Motor neuron (in vitro differentiated cells): Measurements from ENCODE around the gene TCP11L2. TPM values are rescaled to one million over a fixed set of nuclear protein-coding genes. Genes with fewer than 3 reads are reported as not detected.

Experiments used
- ATAC-seq, 8 experiments: fragments of 200-7000 bp; cut with Tn5 transposase; replicated peaks in 6 of 8; 2 replicates each; pipeline ENCODE4 v1.8.0; 2021; ENCODE audit warnings: mild to moderate bottlenecking in 8 of 8, moderate library complexity in 8 of 8
- H3K27ac ChIP-seq, 2 donors: fragments of 250-450 bp; sonication (Bioruptor Pico); 2 replicates each; pipeline ENCODE4 v1.9.0; 2021; ENCODE audit warnings: antibody characterized with exemption in 2 of 2, mild to moderate bottlenecking in 2 of 2, moderate library complexity in 1 of 2
- H3K4me1 ChIP-seq, 2 donors: fragments of 250-450 bp; sonication (Bioruptor Pico); replicated peaks in 1 of 2; 2 replicates each; pipeline ENCODE4 v1.6.1; 2021; ENCODE audit warnings: antibody characterized with exemption in 2 of 2, mild to moderate bottlenecking in 2 of 2, moderate library complexity in 1 of 2
- H3K4me3 ChIP-seq, 5 donors: fragments of 250-450 bp; sonication (Bioruptor Pico); 2 replicates each; pipeline ENCODE4 v1.9.0; 2021; ENCODE audit warnings: antibody characterized with exemption in 5 of 5, mild to moderate bottlenecking in 5 of 5, moderate library complexity in 4 of 5
- WGBS, 10 experiments: fragments of 450-650 bp; shearing (Covaris generic); methylation state at CpG; one replicate each; pipeline ENCODE4 v1.0.0; 2022; 5-methylcytosine and 5-hydroxymethylcytosine counted together
- in situ Hi-C, 9 experiments: fragments of 400-800 bp; cut with MboI; loops; one replicate each; pipeline ENCODE4 v1.15.0; 2021; ENCODE audit warnings: low sequenced_read_pairs in 9 of 9, low pct_unique_long_range_greater_than_20kb in 2 of 9; ENCODE audit not compliant: unreplicated experiment in 9 of 9
- total RNA-seq, 8 experiments: library from RNA; unstranded; fragments of 300-600 nt; gene quantifications; 2 replicates each; pipeline versions ENCODE4 v1.2.3 to v1.2.4, GENCODE V29; 2022

Gene TCP11L2
- total RNA-seq, 8 experiments from 2014 or later, result 6.7 to 43.0 (median 14.2) TPM

GRCh38 chr12:106341086-106341877 lies 38.7 kb downstream of the TCP11L2 start:
- ATAC-seq, result peak in 2 of 8 experiments; percentile 6 to 38
- in situ Hi-C loops, result loop anchor here in 1 of 9 experiments (25.0 kb wide), 1 partner anchor 104 kb away; the partner anchor contains the start of gene CKAP4
- no peak overlapping the region for H3K27ac ChIP-seq
- no peak overlapping the region for H3K4me3 ChIP-seq
- WGBS, 10 experiments, result 20 to 83% (median 75%) methylated on average over 1 to 2 of the region's 2 CpGs; no CpG with 5 or more reads in 6 of the 10 experiments
- H3K4me1 ChIP-seq, result peaks cover 2 to 8% of the 10 kb centered on the region in 2 donors

DNA sequence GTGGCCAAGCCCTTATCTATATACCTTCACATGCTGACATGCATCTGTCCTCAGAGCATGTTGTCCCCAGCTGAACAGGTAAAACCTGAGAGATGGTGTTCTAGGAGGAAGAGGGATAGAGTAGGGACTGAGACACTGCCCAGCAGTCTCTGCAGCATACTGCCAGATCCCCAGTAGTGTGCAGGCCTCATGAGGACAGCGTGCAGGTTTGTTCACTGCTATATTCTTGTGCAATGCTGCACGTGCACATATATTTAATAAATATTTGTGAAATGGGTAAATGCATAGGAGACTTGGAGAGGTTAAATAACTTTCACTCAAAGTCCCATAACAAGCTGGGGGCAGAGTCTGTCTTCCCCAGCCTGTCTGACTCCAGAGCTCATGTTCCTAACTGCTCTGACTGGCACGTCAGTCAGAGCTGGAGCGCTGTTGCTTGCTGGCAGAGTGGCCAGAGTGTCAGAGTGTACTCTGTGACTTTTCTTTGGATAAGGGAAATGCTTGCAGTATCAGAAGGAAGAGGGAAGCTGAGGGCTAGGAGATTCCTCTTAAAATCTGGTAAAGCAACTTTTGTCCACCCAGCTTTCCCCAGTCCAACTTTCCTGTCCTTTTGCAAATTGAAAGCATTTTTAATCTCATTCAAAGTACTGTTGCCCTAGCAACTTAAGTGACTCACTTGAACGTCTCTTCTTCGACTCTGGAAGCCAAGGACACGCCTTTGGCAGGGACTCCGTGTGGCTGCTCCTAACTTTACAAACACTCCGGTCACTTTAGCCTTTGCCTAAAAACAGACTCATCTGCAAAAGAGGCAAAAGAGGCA lies 40.1 kb downstream of the TCP11L2 start:
- Histone ChIP-seq H3K4me1 (peaks cover 2 to 8% of the 10 kb centered on the region in 2 donors), H3K4me3 (no peak overlapping the region), H3K27ac (no peak overlapping the region)
- peak; percentile 52 to 94 (median 75) for ATAC-seq
- 0 to 80% (median 42%) methylated on average over 1 to 7 of the region's 9 CpGs; no CpG with 5 or more reads in 2 of the 10 experiments for WGBS, 10 experiments
- in situ Hi-C loops, result loop anchor here in 1 of 9 experiments (25.0 kb wide), 1 partner anchor 105 kb away; the partner anchor contains the start of gene CKAP4

DNA sequence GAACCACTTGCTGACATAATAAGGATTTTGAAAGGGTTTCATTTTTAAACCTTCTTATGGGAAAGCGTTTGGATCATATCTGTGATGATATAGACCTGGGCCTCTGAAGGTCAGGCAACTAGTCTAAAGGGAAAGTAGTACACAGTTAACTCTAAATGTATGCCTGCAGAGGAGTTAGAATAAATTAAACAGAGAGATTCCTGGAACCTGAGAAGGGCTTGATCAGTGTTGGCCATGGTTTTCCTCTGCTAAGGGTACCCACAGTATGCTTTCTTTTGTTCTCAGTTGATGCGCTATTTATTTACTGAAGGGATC lies 40.6 kb downstream of the TCP11L2 start:
- Histone ChIP-seq H3K4me1 (peaks cover 2 to 8% of the 10 kb centered on the region in 2 donors), H3K4me3 (no peak overlapping the region), H3K27ac (no peak overlapping the region)
- ATAC-seq, result peak in 5 of 8 experiments; percentile 29 to 57 (median 54)
- in situ Hi-C loops, result loop anchor here in 1 of 9 experiments (25.0 kb wide), 1 partner anchor 106 kb away; the partner anchor contains the start of gene CKAP4
- WGBS, 10 experiments, result 20 to 93% (median 80%) methylated on average over 1 to 2 of the region's 2 CpGs; no CpG with 5 or more reads in 3 of the 10 experiments

DNA sequence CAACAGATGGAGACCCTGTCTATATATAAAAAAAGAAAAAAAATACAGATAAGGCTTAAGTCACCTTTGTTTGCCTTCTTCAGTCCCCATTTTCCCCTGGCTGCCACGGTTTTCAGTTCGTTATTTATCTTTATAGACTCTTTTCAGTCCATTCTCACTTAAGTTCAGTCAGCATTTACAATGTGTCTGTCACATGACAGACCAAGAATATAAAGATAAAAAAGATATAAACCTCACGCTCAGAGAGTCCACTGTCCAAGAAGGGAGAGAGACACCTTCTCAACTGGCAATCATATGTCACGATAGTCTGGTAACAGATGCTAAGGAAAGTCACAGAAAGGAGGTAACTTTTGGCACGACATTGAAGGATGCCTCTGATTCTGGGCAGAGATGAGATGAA lies 41.6 kb downstream of the TCP11L2 start:
- in situ Hi-C loops, result loop anchor here in 1 of 9 experiments (25.0 kb wide), 1 partner anchor 107 kb away; the partner anchor contains the start of gene CKAP4
- Histone ChIP-seq H3K4me3 (no peak overlapping the region), H3K4me1 (peaks cover 2 to 8% of the 10 kb centered on the region in 2 donors), H3K27ac (no peak overlapping the region)
- no peak for ATAC-seq
- 85 to 97% (median 94%) methylated on average over 3 to 5 of the region's 5 CpGs; no CpG with 5 or more reads in 1 of the 10 experiments for WGBS, 10 experiments

DNA sequence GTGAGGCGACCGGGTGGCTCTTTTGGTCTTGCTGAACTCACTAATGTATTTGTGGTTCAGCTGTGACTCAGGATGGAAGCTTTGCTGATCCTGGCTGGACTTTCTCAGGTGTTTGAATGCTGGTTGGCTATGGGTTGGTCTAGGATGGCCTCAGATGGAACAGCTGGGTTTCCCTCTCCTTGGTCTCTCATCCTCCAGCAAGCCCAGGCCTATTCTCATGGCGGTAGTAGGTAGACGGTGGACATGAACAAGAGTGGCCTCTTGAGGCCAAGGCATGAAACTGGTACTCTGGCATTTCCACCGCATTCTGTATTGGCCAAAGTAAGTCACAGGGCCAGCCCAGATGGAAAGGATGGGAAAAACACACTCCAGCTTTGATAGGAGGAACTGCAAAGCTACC lies 43.2 kb downstream of the TCP11L2 start:
- WGBS, 10 experiments, result 17 to 87% (median 76%) methylated on average over 1 to 5 of the region's 5 CpGs; no CpG with 5 or more reads in 1 of the 10 experiments
- Histone ChIP-seq H3K4me3 (no peak overlapping the region), H3K27ac (no peak overlapping the region), H3K4me1 (peaks cover 0 to 8% of the 10 kb centered on the region in 2 donors)
- ATAC-seq, result peak in 6 of 8 experiments; percentile 9 to 81 (median 54)
- in situ Hi-C loops, result loop anchor here in 1 of 9 experiments (25.0 kb wide), 1 partner anchor 108 kb away; the partner anchor contains the start of gene CKAP4

DNA sequence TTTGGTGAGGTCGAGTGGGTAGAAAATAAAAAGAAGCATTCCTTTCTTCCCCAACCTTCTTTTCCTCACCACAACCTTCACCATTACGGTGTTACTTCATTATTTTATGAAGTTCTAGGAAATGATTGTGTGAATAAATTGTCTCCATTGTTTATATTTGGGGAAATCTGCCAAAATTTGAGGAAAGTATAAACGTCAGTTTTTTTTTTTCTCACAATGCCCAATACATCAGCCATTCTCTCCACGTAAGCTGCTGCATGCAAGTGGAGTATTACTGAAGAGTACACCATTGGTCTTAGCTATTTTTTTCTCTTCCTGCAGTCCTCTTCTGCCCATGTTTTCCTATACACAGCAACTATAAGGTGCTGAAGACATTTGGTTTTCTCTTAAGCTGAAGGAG lies 45.9 kb downstream of the TCP11L2 start:
- 0 to 100% (median 67%) methylated on average over 1 to 4 of the region's 4 CpGs for WGBS, 10 experiments
- H3K27ac ChIP-seq, result no peak overlapping the region
- in situ Hi-C loops, result loop anchor here in 1 of 9 experiments (25.0 kb wide), 1 partner anchor 111 kb away; the partner anchor contains the start of gene CKAP4
- no peaks in the 10 kb centered on the region for H3K4me1 ChIP-seq
- ATAC-seq, result no peak
- no peak overlapping the region for H3K4me3 ChIP-seq

GRCh38 chr12:106353175-106353574 lies 50.6 kb downstream of the TCP11L2 start:
- in situ Hi-C loops, result loop anchor here in 2 of 9 experiments (25.0 kb wide), 1 partner anchor 559 kb away; no protein-coding TSS in a partner anchor

GRCh38 chr12:106357549-106358395 lies 55.2 kb downstream of the TCP11L2 start, which contains the start of gene POLR3B:
POLR3B (plus strand) TSS chr12:106357748; CDS start chr12:106357880, 132 bp downstream.
- Histone ChIP-seq H3K4me3 (peak within 1 kb of the TSS; percentile 62 to 95 (median 76)), H3K27ac (peak within 1 kb of the TSS; percentile 95), H3K4me1 (peaks cover 3 to 4% of the 10 kb centered on the region in 2 donors)
- in situ Hi-C loops, result loop anchor here in 2 of 9 experiments (25.0 kb wide), 1 partner anchor 555 kb away; no protein-coding TSS in a partner anchor
- peak; percentile 89 to 92 (median 92) for ATAC-seq
- WGBS, 10 experiments, result 0 to 3% (median 1%) methylated on average over 5 to 29 of the region's 63 CpGs; no CpG with 5 or more reads in 3 of the 10 experiments

More at GRCh38 chr12:106353175-106353574, 50.6 kb downstream of the TCP11L2 start:
- no peak for ATAC-seq
- peaks cover 0 to 4% of the 10 kb centered on the region in 2 donors for H3K4me1 ChIP-seq
- WGBS, 10 experiments, result 60 to 100% (median 82%) methylated on average over 1 to 6 of the region's 6 CpGs; no CpG with 5 or more reads in 3 of the 10 experiments
- H3K4me3 ChIP-seq, result no peak overlapping the region
- no peak overlapping the region for H3K27ac ChIP-seq

GRCh38 chr12:106358396-106359241 lies 56.1 kb downstream of the TCP11L2 start:
- Histone ChIP-seq H3K4me1 (peaks cover 3 to 4% of the 10 kb centered on the region in 2 donors), H3K4me3 (peak overlapping the region; percentile 62 to 95 (median 76)), H3K27ac (peak overlapping the region; percentile 95)
- in situ Hi-C loops, result loop anchor here in 2 of 9 experiments (25.0 kb wide), 1 partner anchor 554 kb away; no protein-coding TSS in a partner anchor
- peak; percentile 1 to 19 (median 4) for ATAC-seq
- WGBS, 10 experiments, result 5 to 79% (median 22%) methylated on average over 5 to 17 of the region's 17 CpGs

GRCh38 chr12:106359646-106360399 lies 57.3 kb downstream of the TCP11L2 start:
- in situ Hi-C loops, result loop anchor here in 2 of 9 experiments (25.0 kb wide), 1 partner anchor 552 kb away; no protein-coding TSS in a partner anchor
- ATAC-seq, result no peak
- H3K4me1 ChIP-seq, result peaks cover 3 to 4% of the 10 kb centered on the region in 2 donors
- 33 to 100% (median 72%) methylated on average over 1 to 7 of the region's 7 CpGs for WGBS, 10 experiments
- H3K27ac ChIP-seq, result no peak overlapping the region
- no peak overlapping the region for H3K4me3 ChIP-seq
